NCI-H1092 (cell line): ENCODE data around the gene RASA3.
"Not testable (repeated sequence)": the region's sequence is repeated elsewhere in the genome, so short reads cannot be mapped to it uniquely, and the experiment has no call there.

Experiments
- DNase-seq: peaks from one replicate; lab custom pipeline; 2025; lab: John Stamatoyannopoulos, UW

The RASA3 gene

DNA sequence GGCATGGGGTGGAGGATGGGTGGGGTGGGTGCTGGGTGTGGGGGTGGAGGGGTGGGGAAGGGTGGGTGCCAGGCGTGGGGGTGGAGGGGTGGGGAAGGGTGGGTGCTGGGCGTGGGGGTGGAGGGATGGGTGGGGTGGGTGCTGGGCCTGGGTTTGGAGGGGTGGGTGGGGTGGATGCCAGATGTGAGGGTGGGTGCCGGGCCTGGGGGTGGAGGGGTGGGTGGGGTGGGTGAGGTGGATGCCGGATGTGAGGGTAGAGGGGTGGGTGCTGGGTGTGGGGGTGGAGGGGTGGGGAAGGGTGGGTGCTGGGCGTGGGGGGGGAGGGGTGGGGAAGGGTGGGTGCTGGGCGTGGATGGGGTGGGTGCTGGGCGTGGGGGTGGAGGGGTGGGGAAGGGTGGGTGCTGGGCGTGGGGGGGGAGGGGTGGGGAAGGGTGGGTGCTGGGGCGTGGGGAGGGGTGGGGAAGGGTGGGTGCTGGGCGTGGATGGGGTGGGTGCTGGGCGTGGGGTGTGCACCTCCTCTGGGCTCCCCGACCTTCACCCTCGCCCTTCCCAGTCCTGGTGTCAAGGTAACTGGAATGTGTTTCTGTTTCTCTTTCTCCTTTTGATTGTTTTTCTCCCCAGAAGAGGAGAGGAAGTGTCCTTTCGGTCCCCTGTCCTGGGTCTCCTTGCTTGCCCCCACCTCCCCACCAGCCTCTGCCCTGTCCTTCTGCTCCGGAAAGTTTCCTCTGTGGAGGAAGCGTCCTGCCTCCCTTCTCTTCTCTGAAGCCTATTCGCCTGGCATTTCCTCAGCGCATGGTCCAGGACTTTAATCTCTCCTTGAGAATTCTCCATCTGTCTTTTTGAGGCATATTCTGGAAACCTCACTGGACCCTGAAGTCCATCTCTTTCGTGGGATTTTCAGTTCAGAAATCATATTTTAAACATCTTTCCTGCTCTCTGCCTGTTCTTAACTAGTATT, 23.8 kb upstream of the RASA3 start:
- DNase-seq: no peak

DNA sequence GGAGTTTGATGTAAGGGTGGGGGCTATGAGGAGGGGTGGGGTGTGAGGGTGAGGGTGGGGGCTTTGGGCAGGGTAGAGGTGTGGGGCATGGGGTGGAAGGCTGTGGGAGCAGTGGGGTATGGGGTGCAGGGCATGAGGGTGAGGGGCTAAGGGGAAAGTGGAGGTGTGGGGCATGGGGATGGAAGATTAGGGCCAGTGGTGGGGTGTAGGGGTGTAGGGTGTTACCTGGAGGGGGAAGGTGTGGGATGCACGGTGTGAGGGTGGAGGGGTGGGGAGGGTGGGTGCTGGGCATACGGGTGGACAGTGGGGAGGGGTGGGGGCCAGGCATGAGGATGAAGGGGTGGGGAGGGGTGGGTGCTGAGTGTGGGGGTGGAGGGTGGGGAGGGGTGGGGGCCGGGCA, 22.9 kb upstream of the RASA3 start:
- no peak for DNase-seq

DNA sequence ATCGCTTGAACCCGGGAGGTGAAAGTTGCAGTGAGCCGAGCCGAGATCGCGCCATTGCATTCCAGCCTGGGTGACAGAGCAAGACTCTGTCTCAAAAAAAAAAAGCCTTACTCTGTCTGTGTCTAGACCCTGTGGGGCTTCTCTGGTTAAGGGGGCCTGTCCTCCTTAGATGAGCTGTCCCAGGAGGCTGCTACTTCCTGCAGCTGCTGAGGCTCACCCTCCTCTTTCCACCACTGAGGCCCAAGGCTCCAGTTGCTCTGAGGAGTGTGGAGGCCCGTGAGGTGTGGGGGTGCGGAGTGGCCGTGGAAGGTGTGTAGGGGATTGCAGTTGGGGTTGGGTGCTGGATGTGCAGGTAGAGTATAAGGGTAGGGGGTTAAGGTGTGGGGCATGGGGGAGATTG, 22.1 kb upstream of the RASA3 start:
- DNase-seq: no peak

DNA sequence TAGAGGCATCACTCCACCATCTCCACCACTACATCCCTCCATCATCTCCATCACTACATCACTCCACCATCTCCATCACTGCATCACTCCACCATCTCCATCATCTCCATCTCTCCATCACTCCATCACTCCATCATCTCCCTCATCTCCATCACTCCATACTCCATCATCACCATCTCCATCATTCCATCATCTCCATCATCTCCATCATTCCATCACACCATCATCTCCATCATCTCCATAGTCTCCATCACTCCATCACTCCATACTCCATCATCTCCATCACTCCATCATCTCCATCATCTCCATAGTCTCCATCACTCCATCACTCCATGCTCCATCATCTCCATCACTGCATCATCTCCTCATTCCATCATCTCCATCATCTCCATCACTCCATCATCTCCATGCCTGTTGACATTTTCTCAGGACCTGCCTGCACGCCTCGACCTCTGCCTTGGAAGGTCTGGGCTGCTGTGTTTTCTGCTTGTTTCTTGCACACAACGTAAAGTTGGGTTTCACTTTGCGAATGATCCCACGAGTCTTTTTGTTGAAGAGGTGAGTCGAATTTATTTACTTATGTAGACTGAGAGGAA, 21.2 kb upstream of the RASA3 start:
- DNase-seq: no peak

DNA sequence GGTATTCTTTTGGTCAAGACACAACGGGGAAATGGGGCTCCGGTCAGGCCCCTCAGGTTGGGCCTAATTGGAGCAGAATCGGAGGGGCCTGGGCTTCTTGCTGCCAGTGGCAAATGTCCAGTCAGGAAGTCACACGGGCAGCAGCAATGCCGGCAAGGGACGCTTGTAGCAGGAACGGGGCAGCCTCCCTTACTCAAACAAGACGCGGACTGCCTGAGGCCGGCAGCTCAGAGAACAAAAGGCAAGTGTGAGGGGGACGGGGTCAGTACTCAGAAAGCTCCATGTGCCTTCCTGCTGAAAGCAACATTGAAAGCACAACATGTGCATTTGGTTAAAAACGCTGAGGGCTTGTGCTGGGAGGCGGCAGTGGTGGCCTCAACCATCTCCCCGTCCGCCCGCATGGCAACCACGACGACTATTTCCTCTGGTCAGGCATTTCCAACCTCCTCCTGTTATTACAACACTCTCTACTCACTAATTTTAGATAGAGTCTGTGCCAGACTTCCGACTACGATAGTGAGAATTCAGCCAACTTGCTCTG, 20.5 kb upstream of the RASA3 start:
- no peak for DNase-seq

GRCh38 chr13:114152285-114152645, 19.8 kb upstream of the RASA3 start:
- no peak for DNase-seq

DNA sequence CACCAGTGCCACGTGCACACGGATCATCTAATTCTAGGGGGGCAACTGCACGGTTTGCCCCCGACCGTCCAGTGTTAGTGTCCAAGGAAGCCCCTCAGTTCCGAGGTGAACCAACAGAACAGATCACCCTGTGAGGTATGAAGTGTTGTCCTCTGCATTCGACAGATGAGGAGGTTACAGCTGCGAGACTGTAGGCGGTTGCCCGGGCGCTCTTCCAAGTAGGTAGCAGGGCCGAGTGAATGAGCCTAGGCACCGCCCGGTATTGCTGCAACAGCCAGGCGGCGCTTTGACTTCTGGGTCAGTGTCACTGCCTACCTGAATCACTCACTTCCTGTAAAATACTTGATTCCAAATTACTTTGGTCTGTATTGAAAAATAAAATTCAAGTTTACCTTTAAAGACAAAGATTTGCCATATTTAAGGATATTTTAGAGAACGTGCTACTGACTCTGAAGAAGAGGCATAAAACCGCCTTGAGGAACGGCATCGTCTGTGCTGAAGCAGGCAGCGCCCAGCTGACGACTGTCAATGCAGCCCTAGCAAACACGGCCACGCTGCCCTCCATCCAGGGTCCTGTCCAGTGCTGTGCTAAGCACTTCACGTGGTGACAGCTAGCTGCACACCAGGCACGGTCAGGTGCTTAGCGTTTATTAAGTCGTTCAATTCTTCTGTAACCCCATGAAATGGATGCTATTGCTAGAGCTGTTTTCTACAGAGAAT, 19.3 kb upstream of the RASA3 start:
- DNase-seq: peak; percentile 16

- DNase-seq: no peak
Measured at GRCh38 chr13:114151031-114151430, 18.6 kb upstream of the RASA3 start.

GRCh38 chr13:114149774-114150740, 17.6 kb upstream of the RASA3 start:
- peak; percentile 69 for DNase-seq

- not testable (repeated sequence) for DNase-seq
Measured at GRCh38 chr13:114148886-114149285, 16.5 kb upstream of the RASA3 start.

DNA sequence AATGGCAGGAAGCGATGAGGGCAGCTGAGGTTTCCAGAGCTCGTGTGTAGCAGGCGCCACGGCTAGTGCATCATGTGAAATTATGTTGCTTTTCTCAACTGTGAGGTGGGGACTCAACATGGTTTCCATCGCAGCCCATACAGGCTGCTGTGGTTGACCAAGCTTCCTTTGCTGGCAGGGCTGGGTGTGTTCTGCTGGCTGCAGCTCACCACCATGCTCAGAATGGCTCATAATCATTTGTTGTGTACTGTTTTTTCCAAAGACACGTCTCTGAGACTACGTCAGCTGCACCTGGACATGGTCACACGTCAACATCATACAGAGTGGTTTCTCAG, 16.1 kb upstream of the RASA3 start:
- DNase-seq: no peak

DNA sequence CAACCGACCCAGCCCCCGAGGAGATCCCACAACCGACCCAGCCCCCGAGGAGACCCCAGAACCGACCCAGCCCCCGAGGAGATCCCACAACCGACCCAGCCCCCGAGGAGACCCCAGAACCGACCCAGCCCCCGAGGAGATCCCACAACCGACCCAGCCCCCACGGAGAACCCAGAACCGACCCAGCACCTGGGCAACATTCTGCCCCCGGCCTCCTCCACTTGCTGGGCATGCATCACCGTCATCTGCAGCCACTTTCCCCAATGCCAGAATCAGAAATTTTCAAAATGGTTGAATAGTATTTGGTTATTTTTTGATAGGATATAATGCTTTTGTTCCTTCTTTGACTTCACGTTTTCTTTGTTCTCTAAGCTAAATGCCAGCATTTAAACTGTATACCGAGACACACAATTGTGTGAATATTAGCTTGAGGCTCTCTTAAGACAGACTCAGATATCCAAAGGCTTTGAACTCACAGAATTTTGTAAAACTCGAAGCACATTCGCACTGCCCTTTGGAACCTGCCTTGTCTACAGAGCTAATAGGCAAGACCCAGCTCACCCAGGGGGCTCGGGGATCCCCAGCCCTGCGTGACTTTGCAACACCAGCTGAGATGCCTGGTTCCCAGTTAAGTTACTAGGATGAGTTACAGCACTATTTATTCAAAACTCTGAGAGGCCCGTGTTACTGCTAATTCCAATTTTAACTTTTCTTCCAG, 15.5 kb upstream of the RASA3 start:
- DNase-seq: no peak

- no peak for DNase-seq
Measured at GRCh38 chr13:114146629-114147028, 14.2 kb upstream of the RASA3 start.

DNA sequence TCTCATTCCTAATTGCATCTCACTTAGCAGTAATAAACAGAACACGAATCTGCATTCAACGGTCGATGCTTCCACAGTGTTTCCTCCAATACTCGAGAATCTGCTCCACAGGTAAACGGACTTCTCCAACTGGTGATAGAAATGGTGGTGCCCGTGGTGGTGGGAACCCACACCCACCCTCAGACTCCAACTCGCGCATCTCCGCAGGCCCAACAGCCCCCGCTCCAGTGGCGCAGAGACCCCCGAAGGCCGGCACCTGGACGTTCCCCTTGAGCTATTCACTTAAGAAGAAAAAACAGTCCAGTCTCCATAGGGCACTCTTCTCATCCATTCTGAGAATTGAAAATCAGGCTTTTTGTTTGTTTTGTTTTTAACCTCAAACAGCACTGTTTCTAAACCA, 13.8 kb upstream of the RASA3 start:
- DNase-seq: no peak

DNA sequence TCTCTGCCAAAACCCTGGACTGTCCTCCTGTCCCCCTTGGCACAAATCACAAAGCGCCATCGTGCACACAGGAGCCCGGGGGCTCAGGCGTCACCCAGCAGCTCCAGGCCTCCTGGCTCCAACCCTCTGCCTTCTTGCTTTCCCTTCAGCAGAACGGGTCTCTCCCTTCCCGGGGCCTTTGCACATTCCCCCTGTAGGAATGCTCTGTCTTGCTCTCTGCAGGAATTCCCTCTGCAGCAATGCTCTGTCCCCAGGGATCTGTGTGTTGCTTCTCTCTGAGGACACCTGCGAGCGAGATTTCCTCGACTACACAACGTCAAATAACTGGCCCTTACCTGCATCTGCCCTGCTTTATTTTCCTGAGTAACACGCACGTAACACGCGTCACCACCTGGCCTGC, 13.3 kb upstream of the RASA3 start:
- DNase-seq: no peak

- DNase-seq: peak; percentile 13
Measured at GRCh38 chr13:114145256-114145655, 12.8 kb upstream of the RASA3 start.

- no peak for DNase-seq
Measured at GRCh38 chr13:114144606-114145244, 12.3 kb upstream of the RASA3 start.

DNA sequence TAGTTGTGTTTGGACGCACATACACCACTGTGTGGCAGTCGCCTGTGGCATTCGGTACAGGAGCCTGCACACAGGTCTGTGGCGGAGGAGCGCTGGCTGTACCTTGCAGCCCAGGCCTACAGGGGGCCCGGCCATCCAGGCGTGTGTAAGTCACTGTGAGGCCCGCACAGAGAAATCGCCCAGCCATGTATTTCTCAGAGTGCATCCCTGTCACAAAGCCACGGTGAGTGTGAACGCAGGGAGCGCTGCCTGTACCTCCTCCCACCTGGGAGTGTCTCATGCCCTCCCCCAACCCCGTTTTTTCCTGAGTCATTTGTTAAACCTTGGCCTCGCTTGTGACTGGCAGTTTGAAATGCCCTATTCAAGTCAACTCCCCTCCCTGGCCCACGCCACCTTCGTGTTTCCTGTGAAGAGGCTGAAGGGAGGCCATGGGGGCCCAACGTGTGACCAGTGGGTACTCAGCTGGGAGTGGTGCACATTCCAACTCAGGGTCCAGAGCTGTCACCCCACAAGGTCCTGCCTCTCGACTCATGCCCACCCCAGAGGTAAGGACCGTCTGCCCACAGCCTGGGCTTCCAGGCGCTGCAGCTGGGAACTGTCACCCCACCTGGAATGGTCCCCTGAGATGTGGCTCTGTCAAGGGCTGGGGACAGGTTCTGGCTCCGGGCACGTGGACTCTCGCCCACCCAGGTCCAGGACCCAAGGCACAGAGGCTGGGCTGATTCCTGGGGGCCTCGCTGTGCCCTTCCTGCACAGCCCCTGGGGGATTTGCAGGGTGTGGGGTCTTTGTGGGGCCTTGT, 11.6 kb upstream of the RASA3 start:
- DNase-seq: no peak

- peak; percentile 72 for DNase-seq
Measured at GRCh38 chr13:114142640-114143490, 10.4 kb upstream of the RASA3 start.
